EL (cell line): ENCODE results near the gene SEMA4C.
"Not testable (repeated sequence)": the region's sequence is repeated elsewhere in the genome, so short reads cannot be mapped to it uniquely, and the experiment has no call there.

Experiments
- DNase-seq: peaks from one replicate; pipeline ENCODE4 v3.0.0-alpha.2; 2016

SEMA4C gene

GRCh38 chr2:96864343-96865091 is 5.4 kb downstream of the SEMA4C start:
- DNase-seq: no peak

GRCh38 chr2:96863575-96864342 is 6.1 kb downstream of the SEMA4C start:
- no peak for DNase-seq

GRCh38 chr2:96863056-96863455 is 6.8 kb downstream of the SEMA4C start:
- DNase-seq: not testable (repeated sequence)

DNA sequence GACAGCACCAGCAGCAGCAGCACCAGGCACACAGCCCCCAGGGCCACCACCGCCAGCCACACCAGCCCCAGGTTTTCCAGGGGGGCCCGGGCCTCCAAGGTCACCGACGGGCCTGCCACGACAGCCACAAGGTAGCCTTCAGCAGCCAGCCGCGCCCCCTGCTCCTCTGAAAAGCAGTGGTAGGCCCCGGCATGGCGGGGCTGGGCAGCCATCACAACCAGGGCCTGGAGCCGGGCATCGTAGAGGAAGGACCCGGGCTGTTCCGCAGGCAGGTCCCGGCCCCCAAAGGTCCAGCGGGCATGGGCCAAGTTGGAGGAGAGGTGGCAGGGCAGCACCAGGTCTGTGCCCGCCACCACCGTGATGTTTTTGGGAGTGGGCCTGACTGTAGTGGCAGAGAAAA is 8.8 kb downstream of the SEMA4C start:
- DNase-seq: no peak

DNA sequence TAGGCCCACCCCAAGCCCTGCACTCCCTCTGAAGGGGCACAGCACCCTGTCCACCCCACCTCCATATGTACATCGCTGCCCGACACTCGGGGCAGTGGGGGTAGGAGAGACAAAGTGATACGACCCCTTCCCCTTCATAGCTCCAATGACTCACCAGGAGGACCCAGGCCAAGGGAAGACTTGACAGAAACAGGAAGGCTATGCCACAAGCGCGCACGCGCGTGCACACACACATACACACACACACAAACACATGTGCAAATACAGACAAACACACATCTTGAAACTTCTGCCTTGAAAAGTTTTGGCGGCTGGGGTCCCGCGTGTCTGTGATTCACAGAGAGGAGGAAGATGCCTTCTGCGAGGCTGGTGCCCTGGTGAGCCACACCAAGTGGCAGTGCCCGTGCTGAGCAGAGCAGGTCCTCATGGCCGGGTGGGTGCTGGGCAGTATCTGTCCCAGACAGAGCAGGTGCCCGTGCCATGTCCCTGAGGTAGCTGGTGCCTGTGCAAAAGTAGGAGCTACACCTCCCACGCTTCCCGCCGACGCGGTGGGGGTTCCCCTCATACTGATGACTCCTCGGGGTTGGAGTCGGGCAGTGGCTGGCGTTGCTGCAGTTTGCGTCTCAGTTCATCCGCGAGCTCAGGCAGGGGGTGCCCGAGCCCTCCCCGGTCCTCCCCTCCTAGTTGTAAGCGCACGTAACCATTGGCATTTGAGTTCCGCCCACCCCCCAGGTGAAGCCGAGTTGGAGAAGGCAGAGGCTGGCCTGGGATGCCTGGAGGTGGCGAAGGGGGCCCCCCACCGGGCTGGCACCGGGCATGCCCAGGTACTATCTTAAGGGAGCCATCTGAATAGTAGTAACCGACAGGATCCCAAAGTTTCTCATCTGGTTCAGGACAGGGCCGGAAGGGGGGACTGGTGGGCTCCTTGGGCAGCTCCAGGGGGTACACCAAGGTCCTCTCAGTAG is 9.5 kb downstream of the SEMA4C start:
- DNase-seq: no peak

DNA sequence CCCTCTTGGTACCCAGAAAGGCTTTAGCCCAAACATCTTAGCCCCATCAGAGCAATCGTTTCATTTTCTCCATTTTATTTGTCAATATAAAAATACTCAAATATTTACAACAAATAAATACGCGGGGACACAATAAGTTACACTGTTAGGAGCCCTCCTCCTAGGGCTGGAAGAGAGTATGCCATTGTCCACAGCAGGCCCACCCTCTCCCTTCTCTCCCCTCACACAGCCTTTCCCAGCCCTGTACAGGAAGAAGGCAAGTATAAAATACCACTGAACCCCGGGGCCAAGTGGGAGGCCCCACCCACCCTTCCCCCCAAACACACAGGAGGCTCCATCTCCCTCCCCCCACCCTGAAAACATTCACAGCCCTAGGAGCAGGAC is 10.2 kb downstream of the SEMA4C start:
- DNase-seq: no peak

DNA sequence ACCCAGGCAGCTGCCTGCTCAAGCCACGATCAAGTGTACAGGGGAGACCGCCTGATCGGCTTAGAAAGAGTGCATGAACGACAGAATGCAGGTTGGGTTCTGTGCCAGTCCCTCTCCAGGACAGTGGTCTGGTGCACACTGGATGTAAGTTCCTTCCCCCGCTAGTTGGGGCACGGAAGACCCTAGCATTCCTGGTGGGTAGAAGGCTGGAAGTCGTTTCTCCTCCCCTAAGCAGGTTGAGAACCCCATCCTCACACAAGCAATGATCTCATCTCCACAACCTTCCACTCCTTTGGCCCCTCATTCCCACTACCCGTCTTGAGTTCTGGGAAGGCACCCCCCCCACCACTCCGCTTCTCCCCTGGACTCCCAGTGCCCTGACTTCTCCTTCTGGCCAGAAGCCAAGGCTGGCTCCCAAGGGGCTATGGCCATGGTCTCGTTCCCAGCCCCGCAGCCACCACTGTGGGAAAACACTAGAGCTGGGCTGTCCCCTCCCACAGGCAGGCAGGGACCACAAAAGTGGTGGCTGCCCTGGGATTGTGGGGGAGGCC is 10.7 kb downstream of the SEMA4C start:
- DNase-seq: no peak

DNA sequence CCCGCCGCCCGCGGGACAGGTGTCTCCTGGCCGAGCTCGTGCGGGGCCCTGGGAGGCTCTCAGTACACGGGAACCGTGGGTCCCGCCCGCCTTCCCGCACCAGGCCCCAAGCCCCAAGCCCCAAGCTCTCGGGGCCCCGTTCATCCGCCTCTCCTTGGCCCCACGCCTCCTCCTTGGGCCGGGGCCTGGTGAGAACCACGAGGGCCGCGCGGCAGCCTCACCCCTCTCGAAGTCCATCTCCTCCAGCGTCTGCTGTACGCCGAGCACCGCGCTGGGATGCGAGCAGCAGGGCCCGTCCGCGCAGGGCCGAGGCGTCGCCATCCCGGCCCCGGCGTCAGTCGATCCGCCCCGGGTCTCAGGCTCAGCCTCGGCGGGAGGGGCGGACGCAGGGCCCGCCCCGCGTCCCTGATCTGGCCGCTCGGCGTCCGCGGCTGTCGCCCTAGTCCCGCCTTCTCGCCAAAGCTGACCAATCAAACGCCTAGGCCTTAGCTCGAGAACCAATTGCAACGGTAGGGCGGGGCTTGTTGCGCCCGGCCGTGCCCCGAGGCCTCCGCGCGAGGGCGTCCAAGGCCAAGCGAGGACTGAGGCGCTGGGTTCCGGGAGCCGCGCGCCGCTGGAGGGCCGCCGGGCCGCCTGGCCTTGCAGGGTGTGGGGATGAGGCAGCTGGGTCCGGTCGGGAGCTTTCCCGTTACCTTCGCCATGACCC is 12.1 kb downstream of the SEMA4C start, which contains the start of gene ANKRD39:
TSS of gene ANKRD39 (minus strand) at position 350 of the 706 bp plus-strand sequence. CDS start at position 321, 29 bp downstream.
- peak; percentile 97 for DNase-seq

GRCh38 chr2:96856776-96857666 is 12.9 kb downstream of the SEMA4C start:
- DNase-seq: peak; percentile 43

DNA sequence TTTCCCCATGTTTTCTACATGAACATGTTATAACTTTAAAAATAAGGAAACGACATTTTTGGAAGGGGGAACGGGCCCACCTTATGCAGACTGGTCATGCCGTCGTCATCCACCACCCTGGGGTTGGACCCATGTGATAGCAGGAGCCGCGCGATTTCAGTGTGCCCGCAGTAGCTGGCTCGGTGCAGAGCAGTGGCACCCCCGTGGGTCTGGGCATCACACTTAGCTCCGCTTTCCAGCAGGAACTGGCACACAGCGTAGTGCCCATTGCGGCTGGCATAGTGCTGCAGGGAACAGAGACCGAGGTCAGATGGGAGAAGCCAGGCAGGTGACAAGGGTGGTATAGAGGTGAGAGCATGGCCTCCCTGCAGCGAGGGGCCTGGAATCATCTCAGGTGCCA is 16.6 kb downstream of the SEMA4C start:
- no peak for DNase-seq

- DNase-seq: no peak
Observed at GRCh38 chr2:96852667-96853066, 17.2 kb downstream of the SEMA4C start.

DNA sequence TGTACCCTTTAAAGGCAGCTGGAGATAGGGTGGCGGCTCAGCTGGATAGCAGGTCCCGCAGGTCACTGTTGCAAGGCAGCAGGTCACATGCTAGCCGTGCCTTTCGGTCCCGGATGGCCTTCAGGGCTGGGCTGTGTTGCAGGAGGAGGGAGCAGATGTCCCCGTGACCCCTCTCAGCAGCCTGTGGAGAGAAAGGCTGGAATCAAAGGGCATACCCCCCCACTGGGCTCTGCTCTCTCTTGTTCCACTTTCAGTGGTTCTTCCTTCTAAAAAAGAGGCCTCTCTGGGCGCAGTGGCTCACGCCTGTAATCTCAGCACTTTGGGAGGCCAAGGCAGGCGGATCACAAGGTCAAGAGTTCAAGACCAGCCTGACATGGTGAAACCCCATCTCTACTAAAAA is 21.6 kb downstream of the SEMA4C start:
- no peak for DNase-seq

DNA sequence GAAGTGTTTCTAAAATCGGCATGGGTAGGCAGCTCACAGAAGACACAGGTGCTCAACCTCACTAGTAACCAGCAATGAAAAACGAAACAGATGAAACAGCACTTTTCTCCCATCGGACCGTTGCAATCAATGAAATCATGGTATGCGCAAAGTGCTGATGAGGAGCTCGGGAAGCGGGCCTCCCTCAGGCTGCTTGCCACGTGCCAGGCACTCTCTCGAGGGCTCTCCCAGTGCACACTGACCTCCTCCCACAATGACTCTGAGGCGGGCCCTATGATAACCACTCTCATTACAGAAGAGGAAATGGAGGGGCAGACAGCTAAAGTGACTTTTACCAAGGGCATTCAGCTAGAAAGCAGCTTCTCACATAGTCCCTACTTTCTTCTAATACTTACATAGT is 22.3 kb downstream of the SEMA4C start:
- DNase-seq: no peak

DNA sequence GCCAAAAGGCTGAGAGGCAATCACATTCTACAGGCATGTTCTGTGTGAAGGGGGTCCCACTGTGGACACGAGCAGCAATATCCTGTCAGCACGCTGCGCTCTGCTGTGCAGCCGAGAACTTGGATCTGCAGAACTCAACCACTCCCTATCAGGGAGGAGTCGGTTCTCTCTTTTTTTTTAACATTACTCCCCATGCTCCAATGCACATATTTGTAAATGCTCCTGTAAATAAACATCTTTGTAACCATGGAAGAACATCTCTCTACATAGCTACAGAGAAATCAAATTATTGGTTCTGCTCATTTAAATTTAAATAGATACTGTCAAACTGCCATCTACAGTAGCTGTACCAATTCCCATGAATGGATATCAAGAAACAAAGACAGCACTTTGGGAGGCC is 23.1 kb downstream of the SEMA4C start:
- DNase-seq: no peak

DNA sequence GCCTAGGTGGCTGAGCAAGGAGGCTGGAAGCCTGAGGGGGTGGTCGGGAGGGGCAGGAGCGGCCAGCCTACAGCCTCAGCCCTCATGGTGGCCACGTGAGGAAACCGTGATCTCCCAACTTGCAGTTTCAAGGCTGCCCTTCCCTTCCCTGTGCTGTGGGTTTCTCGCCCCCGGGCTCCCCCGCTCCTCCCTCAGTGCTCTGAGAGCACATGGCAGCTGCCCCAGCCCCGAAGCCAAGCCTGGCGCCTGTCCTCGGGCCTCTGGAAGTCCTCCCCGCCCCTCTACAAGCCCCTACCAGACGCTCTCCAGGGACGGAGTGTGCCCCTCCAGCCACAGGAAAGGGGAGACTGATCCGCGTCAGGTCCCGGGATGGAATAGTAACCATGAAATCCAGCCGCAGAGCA is 25.5 kb downstream of the SEMA4C start:
- no peak for DNase-seq

DNA sequence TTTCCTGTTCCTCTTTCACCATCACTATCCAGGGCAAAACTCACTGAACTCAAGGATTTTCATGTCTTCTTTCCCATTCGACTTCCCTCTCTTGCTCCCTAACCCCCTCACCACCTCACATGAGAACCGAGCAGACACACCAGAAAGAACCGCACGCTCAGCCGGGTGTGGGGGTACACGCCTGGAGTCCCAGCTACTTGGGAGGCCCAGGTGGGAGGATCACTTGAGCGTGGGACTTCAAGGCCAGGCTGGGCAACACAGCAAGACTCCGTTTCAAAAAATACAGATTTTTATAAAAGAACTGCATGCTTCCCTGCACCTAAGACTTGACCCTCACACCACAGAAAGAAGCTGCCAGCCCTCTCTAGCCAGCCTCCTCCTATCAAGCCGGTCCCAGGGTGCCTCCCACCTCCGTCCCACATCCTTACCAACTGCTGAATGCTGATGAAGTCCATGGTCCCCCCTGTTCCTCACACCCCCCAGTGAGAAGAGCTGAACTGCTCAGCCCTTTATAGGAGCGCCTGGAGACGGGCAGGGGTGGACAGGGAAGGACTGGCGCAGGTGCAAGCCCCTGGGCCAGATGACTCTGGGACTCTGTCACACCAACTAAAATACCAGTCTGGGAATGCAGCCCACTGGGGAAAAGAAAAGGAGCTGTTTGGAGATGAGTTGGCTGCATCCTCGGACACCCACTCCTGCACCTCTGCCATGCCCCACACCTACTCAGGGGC is 26.2 kb downstream of the SEMA4C start, which contains the start of gene ANKRD23:
TSS of gene ANKRD23 (minus strand) at position 484 of the 731 bp plus-strand sequence. CDS start at position 455, 29 bp downstream.
- no peak for DNase-seq

- DNase-seq: no peak
Observed at GRCh38 chr2:96842600-96842999, 27.3 kb downstream of the SEMA4C start.

DNA sequence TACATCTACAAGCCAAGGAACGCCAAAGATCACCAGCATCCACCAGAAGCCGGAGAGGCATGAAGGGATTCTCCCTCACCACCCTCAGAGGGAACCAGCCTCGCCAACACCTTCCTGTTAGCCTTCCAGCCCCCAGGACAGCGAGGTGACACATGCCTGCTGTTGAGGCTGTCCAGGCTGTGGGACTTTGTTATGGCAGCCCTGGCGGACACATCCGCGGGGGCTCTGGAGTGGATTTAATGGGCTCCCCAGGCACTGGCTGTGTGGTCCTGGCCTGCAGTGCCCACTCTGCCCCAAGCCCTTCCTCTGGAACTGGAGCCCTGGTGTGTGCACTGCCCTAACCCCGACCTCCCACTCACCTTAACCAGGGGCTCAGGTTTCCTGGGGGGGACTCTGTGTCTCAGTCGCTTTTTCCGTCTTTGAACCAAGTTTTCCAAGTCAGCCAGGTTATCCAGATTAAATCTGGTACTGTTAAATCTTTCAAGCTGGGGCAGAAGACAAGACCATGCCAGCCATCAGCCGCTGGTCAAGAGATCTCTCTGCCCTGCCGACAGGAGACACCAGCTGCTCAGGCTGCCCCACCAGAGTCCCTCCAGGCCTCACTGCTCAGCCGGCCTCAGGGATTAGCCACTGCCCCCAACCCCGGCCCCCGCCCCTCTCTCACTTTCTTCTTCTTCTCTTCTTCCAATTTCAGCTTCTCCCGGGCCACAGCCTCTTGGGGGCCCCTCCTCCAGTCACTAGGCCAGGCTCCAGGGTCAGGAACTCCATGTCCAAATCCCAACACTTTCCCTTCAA is 28.0 kb downstream of the SEMA4C start:
- DNase-seq: no peak
